Keratinocyte (primary cell): ENCODE data around the gene ADGRA1. TPM values are rescaled to one million over a fixed set of nuclear protein-coding genes. Genes with fewer than 3 reads are reported as not detected.

Experiments used
- DNase-seq: peaks from one replicate; pipeline ENCODE4 v3.0.0-alpha.2; 2011; ENCODE audit warnings: low read depth, missing footprints, low spot score
- FAIRE-seq: peaks from 2 replicates; lab custom pipeline; 2011; peaks lifted over from hg19 to GRCh38; lab: Jason Lieb, UNC
- H2AFZ ChIP-seq: 2 replicates; pipeline ENCODE4 v1.6.0; 2012; ENCODE audit warnings: low read length, control low read depth, inconsistent platforms; ENCODE audit not compliant: control insufficient read depth
- H3K27ac ChIP-seq: 2 replicates; pipeline ENCODE4 v1.5.1; 2011; ENCODE audit warnings: low read length; ENCODE audit not compliant: control insufficient read depth, insufficient read depth
- H3K27me3 ChIP-seq: 3 replicates; pipeline ENCODE4 v1.6.0; 2011; ENCODE audit warnings: low read length; ENCODE audit not compliant: control insufficient read depth, insufficient read depth; ENCODE audit errors: extremely low read depth
- H3K36me3 ChIP-seq, 2 experiments: 2 replicates in 1 of 2; 3 replicates in 1 of 2; pipeline ENCODE4 v1.5.1; 2011; ENCODE audit warnings: low read length in 2 of 2, mild to moderate bottlenecking in 1 of 2; ENCODE audit not compliant: control insufficient read depth in 2 of 2, insufficient read depth in 2 of 2; ENCODE audit errors: extremely low read depth in 1 of 2
- H3K4me1 ChIP-seq: 3 replicates; pipeline ENCODE4 v1.5.1; 2011; ENCODE audit warnings: low read length; ENCODE audit not compliant: control insufficient read depth, insufficient read depth; ENCODE audit errors: extremely low read depth
- H3K4me2 ChIP-seq: 3 replicates; pipeline ENCODE4 v1.6.0; 2011; ENCODE audit warnings: low read depth, low read length; ENCODE audit not compliant: control insufficient read depth, insufficient read depth; ENCODE audit errors: extremely low read depth
- H3K4me3 ChIP-seq, 3 experiments: fragments of 200-600 bp in 1 of 3; sonication (generic) in 1 of 3; 2 replicates in 2 of 3; 3 replicates in 1 of 3; pipeline ENCODE4 v1.5.1; 2011 to 2016; ENCODE audit warnings: low read length in 3 of 3, mild to moderate bottlenecking in 3 of 3, control low read depth in 2 of 3, inconsistent platforms in 1 of 3, low read depth in 1 of 3, mixed read lengths in 1 of 3, mixed run types in 1 of 3, moderate library complexity in 1 of 3; ENCODE audit not compliant: control insufficient read depth in 2 of 3, insufficient read depth in 2 of 3; ENCODE audit errors: extremely low read depth in 1 of 3
- H3K79me2 ChIP-seq: 2 replicates; pipeline ENCODE4 v1.6.0; 2012; ENCODE audit warnings: low read length; ENCODE audit not compliant: control insufficient read depth, insufficient read depth
- H3K9ac ChIP-seq: 3 replicates; pipeline ENCODE4 v1.6.0; 2011; ENCODE audit warnings: low read length; ENCODE audit not compliant: control insufficient read depth, insufficient read depth; ENCODE audit errors: extremely low read depth
- H3K9me1 ChIP-seq: 3 replicates; pipeline ENCODE4 v1.6.0; 2011; ENCODE audit warnings: low read length; ENCODE audit not compliant: control insufficient read depth, insufficient read depth; ENCODE audit errors: extremely low read depth
- H3K9me3 ChIP-seq: 2 replicates; pipeline ENCODE4 v1.5.1; 2012; ENCODE audit warnings: low read depth, low read length; ENCODE audit not compliant: control insufficient read depth
- H4K20me1 ChIP-seq: 3 replicates; pipeline ENCODE4 v1.6.0; 2011; ENCODE audit warnings: low read length; ENCODE audit not compliant: control insufficient read depth, insufficient read depth; ENCODE audit errors: extremely low read depth
- EZH2 ChIP-seq: IDR thresholded peaks from one replicate; pipeline ENCODE4 v1.6.1; 2012; ENCODE audit warnings: inconsistent platforms, mild to moderate bottlenecking, low read length, moderate library complexity
- dilution Hi-C: fragments of 300-500 bp; cut with MboI; formaldehyde crosslinking; loops from one replicate; pipeline ENCODE4 v1.7.0; 2020; ENCODE audit warnings: low sequenced_read_pairs; ENCODE audit not compliant: extremely low pct_ligation_motif_present
- polyA plus RNA-seq, 5 experiments: library from polyadenylated mRNA; depleted of rRNA in 3 of 5; stranded (reverse) in 3 of 5; stranded (forward) in 1 of 5; unstranded in 1 of 5; fragments of >200 nt; gene quantifications; 1 replicate in 1 of 5; 2 replicates in 3 of 5; 3 replicates in 1 of 5; pipeline versions ENCODE4 v1.2.1 to v1.2.3, GENCODE V29; 2011 to 2012; ENCODE audit warnings: missing spikeins in 2 of 5, low read depth in 1 of 5, low replicate concordance in 1 of 5
- TF ChIP-seq, protein P1 (sequence below), 3 experiments: IDR thresholded peaks in 1 of 3; conservative IDR thresholded peaks in 1 of 3; optimal IDR thresholded peaks in 1 of 3; 2 replicates in 2 of 3; 3 replicates in 1 of 3; pipeline versions ENCODE3 to v1.5.1; 2011; ENCODE audit warnings: low read length in 3 of 3, mild to moderate bottlenecking in 3 of 3, moderate library complexity in 2 of 3, control low read depth in 1 of 3, inconsistent platforms in 1 of 3; ENCODE audit not compliant: insufficient read depth in 2 of 3; ENCODE audit errors: extremely low read depth in 1 of 3

Gene ADGRA1
- polyA plus RNA-seq, 1 donor (not counting 4 experiments of a cell fraction or from before 2014, with no cell fraction given): not detected

DNA sequence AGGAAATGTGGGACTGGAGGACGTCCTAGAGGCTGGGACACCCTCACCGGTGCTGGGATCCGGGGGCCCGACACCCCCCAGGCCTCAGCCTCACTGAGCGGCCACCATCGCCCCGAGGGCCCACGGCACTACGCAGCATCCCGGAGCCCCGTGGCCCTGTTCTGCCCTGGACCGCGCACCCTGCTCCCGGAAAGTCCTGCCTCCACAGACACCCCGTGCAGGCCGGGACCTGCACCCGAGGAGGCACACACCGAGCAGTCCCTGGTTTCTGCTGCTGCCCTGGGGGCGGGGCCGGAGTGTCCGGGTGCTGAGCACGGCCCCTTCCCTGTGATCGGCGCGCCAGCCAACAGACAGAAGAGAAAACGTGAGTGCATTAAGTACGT lies 54.2 kb downstream of the ADGRA1 start:
- Histone ChIP-seq H3K27ac (no peak overlapping the region), H4K20me1 (no peaks in the 10 kb centered on the region), H3K27me3 (no peaks in the 10 kb centered on the region), H3K9me3 (no peaks in the 10 kb centered on the region), H2AFZ (no peak overlapping the region), H3K9ac (no peak overlapping the region), H3K36me3 (no peaks in the 10 kb centered on the region), H3K4me2 (no peak overlapping the region), H3K4me1 (no peaks in the 10 kb centered on the region), H3K4me3 (no peak overlapping the region), H3K79me2 (no peaks in the 10 kb centered on the region), H3K9me1 (no peaks in the 10 kb centered on the region)
- no peak for TF ChIP-seq EZH2
- TF ChIP-seq, protein P1, sequence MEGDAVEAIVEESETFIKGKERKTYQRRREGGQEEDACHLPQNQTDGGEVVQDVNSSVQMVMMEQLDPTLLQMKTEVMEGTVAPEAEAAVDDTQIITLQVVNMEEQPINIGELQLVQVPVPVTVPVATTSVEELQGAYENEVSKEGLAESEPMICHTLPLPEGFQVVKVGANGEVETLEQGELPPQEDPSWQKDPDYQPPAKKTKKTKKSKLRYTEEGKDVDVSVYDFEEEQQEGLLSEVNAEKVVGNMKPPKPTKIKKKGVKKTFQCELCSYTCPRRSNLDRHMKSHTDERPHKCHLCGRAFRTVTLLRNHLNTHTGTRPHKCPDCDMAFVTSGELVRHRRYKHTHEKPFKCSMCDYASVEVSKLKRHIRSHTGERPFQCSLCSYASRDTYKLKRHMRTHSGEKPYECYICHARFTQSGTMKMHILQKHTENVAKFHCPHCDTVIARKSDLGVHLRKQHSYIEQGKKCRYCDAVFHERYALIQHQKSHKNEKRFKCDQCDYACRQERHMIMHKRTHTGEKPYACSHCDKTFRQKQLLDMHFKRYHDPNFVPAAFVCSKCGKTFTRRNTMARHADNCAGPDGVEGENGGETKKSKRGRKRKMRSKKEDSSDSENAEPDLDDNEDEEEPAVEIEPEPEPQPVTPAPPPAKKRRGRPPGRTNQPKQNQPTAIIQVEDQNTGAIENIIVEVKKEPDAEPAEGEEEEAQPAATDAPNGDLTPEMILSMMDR (optimal IDR thresholded peaks at IDR 0.05 in 1 of 3, IDR thresholded peaks at IDR 0.05 in 1 of 3, conservative IDR thresholded peaks at IDR 0.05 in 1 of 3; ENCODE audit: extremely low read depth in 1 of 3, insufficient read depth in 2 of 3, low read length in 3 of 3): no peak
- FAIRE-seq: no peak
- dilution Hi-C loops: no loop called here
- no peak for DNase-seq

DNA sequence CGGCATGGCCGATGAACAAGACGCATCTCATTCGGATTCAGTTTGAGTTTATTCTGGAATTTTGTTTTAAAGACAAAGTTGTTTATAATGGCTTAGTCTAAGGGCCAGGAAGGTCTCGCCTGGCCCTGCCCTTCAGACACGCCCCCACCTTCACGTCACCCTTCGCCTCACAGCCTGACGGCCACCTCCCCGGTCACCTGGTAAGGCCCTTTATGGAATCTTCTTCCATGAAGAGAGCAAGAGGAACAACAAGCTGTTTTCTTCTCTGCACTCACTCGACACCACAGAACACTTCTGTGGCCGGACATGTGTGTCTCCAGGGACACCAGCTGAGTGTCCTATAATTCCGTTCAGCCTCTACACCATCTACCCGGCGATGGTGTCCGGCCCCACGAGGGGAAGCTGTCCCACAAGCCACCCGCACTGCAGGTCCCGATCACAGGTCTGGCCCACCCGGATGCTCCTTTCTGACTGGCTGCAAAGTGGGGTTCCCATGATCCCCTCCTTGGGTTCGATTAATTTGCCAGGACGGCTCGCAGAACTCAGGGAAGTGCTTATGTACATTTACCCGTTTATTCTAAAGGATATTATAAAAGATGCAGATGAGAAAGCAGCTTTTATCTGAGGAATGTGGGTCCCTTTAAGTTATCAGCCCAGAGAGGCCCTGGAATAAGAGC lies 54.9 kb downstream of the ADGRA1 start:
- Histone ChIP-seq H3K4me2 (no peak overlapping the region), H3K9ac (no peak overlapping the region), H4K20me1 (no peaks in the 10 kb centered on the region), H3K36me3 (no peaks in the 10 kb centered on the region), H2AFZ (no peak overlapping the region), H3K9me3 (no peaks in the 10 kb centered on the region), H3K4me1 (no peaks in the 10 kb centered on the region), H3K9me1 (no peaks in the 10 kb centered on the region), H3K79me2 (no peaks in the 10 kb centered on the region), H3K27me3 (no peaks in the 10 kb centered on the region), H3K27ac (no peak overlapping the region), H3K4me3 (no peak overlapping the region)
- TF ChIP-seq, protein P1 (optimal IDR thresholded peaks at IDR 0.05 in 1 of 3, IDR thresholded peaks at IDR 0.05 in 1 of 3, conservative IDR thresholded peaks at IDR 0.05 in 1 of 3; ENCODE audit: extremely low read depth in 1 of 3, insufficient read depth in 2 of 3, low read length in 3 of 3): no peak
- no peak for TF ChIP-seq EZH2
- dilution Hi-C loops: no loop called here
- FAIRE-seq: no peak
- DNase-seq: no peak
